SK-N-SH treated with all-trans-retinoic acid at 6 μM for 48 hours (cell line): ENCODE results near the gene IPPK.

Experiments used
- ATAC-seq: fragments of 200-7000 bp; cut with Tn5 transposase; 3 replicates; pipeline ENCODE4 v1.9.1; 2020; ENCODE audit warnings: mild to moderate bottlenecking, moderate library complexity
- ARNTL ChIP-seq: fragments of 450-650 bp; formaldehyde crosslinking; IDR thresholded peaks from 2 replicates; pipeline ENCODE4 v1.5.0; 2020; ENCODE audit warnings: low read depth, mild to moderate bottlenecking, moderate library complexity, borderline replicate concordance
- BACH2 ChIP-seq: fragments of 250-450 bp; sonication (Bioruptor Pico); IDR thresholded peaks from 2 replicates; pipeline ENCODE4 v1.9.0; 2021; ENCODE audit warnings: mild to moderate bottlenecking, borderline replicate concordance
- CREB5 ChIP-seq: fragments of 250-450 bp; sonication (Bioruptor Pico); IDR thresholded peaks from 2 replicates; pipeline ENCODE4 v1.5.1; 2020; ENCODE audit warnings: low read depth, mild to moderate bottlenecking, moderate library complexity
- CSDC2 ChIP-seq: fragments of 250-450 bp; sonication (Bioruptor Pico); IDR thresholded peaks from 2 replicates; pipeline ENCODE4 v1.5.0; 2020; ENCODE audit warnings: mild to moderate bottlenecking, moderate library complexity
- ESRRG ChIP-seq: fragments of 250-450 bp; sonication (Bioruptor Pico); IDR thresholded peaks from 2 replicates; pipeline ENCODE4 v1.6.1; 2021; ENCODE audit warnings: mild to moderate bottlenecking
- GLIS3 ChIP-seq: fragments of 250-450 bp; sonication (Bioruptor Pico); IDR thresholded peaks from 2 replicates; pipeline ENCODE4 v1.5.0; 2020; ENCODE audit warnings: mild to moderate bottlenecking, moderate library complexity
- ISL1 ChIP-seq: fragments of 250-450 bp; sonication (Bioruptor Pico); IDR thresholded peaks from 2 replicates; pipeline ENCODE4 v2.1.2; 2022; ENCODE audit warnings: mild to moderate bottlenecking, moderate library complexity
- OSR1 ChIP-seq: fragments of 250-450 bp; sonication (Bioruptor Pico); IDR thresholded peaks from 2 replicates; pipeline ENCODE4 v1.8.0; 2022; ENCODE audit warnings: moderate library complexity, mild to moderate bottlenecking, inconsistent platforms
- PATZ1 ChIP-seq: fragments of 250-450 bp; sonication (Bioruptor Pico); IDR thresholded peaks from 2 replicates; pipeline ENCODE4 v1.8.0; 2020; ENCODE audit warnings: mild to moderate bottlenecking, moderate library complexity, borderline replicate concordance
- POU6F1 ChIP-seq: fragments of 250-450 bp; sonication (Bioruptor Pico); IDR thresholded peaks from 2 replicates; pipeline ENCODE4 v1.8.0; 2021; ENCODE audit warnings: low read depth, mild to moderate bottlenecking, moderate library complexity, borderline replicate concordance
- PPARA ChIP-seq: fragments of 250-450 bp; sonication (Bioruptor Pico); IDR thresholded peaks from 2 replicates; pipeline ENCODE4 v1.5.0; 2020; ENCODE audit warnings: mild to moderate bottlenecking, borderline replicate concordance
- TCF4 ChIP-seq: fragments of 250-450 bp; sonication (Bioruptor Pico); IDR thresholded peaks from 2 replicates; pipeline ENCODE4 v1.8.0; 2021; ENCODE audit warnings: mild to moderate bottlenecking, moderate library complexity, borderline replicate concordance
- TSHZ2 ChIP-seq: fragments of 250-450 bp; sonication (Bioruptor Pico); IDR thresholded peaks from 2 replicates; pipeline ENCODE4 v1.5.0; 2020; ENCODE audit warnings: mild to moderate bottlenecking, moderate library complexity
- ZC3H10 ChIP-seq: fragments of 250-450 bp; sonication (Bioruptor Pico); IDR thresholded peaks from 2 replicates; pipeline ENCODE4 v1.5.1; 2021; ENCODE audit warnings: mild to moderate bottlenecking, moderate library complexity
- ZFP30 ChIP-seq: fragments of 450-650 bp; formaldehyde crosslinking; IDR thresholded peaks from 2 replicates; pipeline ENCODE4 v1.5.0; 2022; ENCODE audit warnings: mild to moderate bottlenecking, moderate library complexity
- ZNF565 ChIP-seq: fragments of 450-650 bp; formaldehyde crosslinking; conservative IDR thresholded peaks from 2 replicates; pipeline ENCODE4 v1.5.0; 2020; ENCODE audit warnings: low read depth, mild to moderate bottlenecking, moderate library complexity
- ZNF8 ChIP-seq: fragments of 450-650 bp; formaldehyde crosslinking; IDR thresholded peaks from 2 replicates; pipeline ENCODE4 v1.5.0; 2020; ENCODE audit warnings: mild to moderate bottlenecking, moderate library complexity

The IPPK gene

GRCh38 chr9:92639791-92640271 is 30.1 kb downstream of the IPPK start (continued):
- TF ChIP-seq TSHZ2 (CRISPR knock-in tag): no peak

GRCh38 chr9:92639124-92639523 is 30.8 kb downstream of the IPPK start:
- no peak for ATAC-seq
- TF ChIP-seq ZFP30 (CRISPR knock-in tag) (no peak), OSR1 (CRISPR knock-in tag) (no peak), ZNF8 (CRISPR knock-in tag) (no peak)

GRCh38 chr9:92638621-92639101 is 31.3 kb downstream of the IPPK start:
- TF ChIP-seq ZNF565 (CRISPR knock-in tag) (no peak), ISL1 (CRISPR knock-in tag) (no peak), TCF4 (CRISPR knock-in tag) (no peak), TSHZ2 (CRISPR knock-in tag) (no peak), ZC3H10 (CRISPR knock-in tag) (no peak)

GRCh38 chr9:92637886-92638620 is 31.9 kb downstream of the IPPK start:
- ATAC-seq: no peak
- TF ChIP-seq ZFP30 (CRISPR knock-in tag) (no peak), TCF4 (CRISPR knock-in tag) (no peak), GLIS3 (CRISPR knock-in tag) (no peak), OSR1 (CRISPR knock-in tag) (no peak), POU6F1 (no peak), PATZ1 (no peak), ZNF565 (CRISPR knock-in tag) (no peak), CSDC2 (CRISPR knock-in tag) (no peak), PPARA (CRISPR knock-in tag) (no peak), ARNTL (CRISPR knock-in tag) (no peak), ESRRG (CRISPR knock-in tag) (no peak), CREB5 (no peak), BACH2 (CRISPR knock-in tag) (no peak)
- TF ChIP-seq, all 23 proteins: peak for 0

More at GRCh38 chr9:92638621-92639101, 31.3 kb downstream of the IPPK start:
- no peak for ATAC-seq
